Vagina (tissue), 2 donors: Measurements from ENCODE around the gene ANGPT4. TPM values are rescaled to one million over a fixed set of nuclear protein-coding genes. Genes with fewer than 3 reads are reported as not detected.

ENCODE experiments used
- DNase-seq, 2 donors: peaks; one replicate each; pipeline ENCODE4 v3.0.0-alpha.2; 2017; ENCODE audit errors: extremely low spot score in 2 of 2
- H3K27ac ChIP-seq: fragments of 200-600 bp; sonication (generic); one replicate; pipeline ENCODE4 v1.5.1; 2019
- H3K27me3 ChIP-seq: fragments of 200-600 bp; sonication (generic); one replicate; pipeline ENCODE4 v1.5.1; 2019
- H3K36me3 ChIP-seq, 2 donors: fragments of 200-600 bp; sonication (generic); one replicate each; pipeline ENCODE4 v1.5.1; 2017 to 2019
- H3K4me1 ChIP-seq: fragments of 200-600 bp; sonication (generic); one replicate; pipeline ENCODE4 v1.5.1; 2019
- H3K4me3 ChIP-seq, 2 donors: fragments of 200-600 bp; sonication (generic); 1 replicate in 1 of 2; 2 replicates in 1 of 2; pipeline ENCODE4 v1.5.1; 2016 to 2019
- H3K9me3 ChIP-seq: fragments of 200-600 bp; sonication (generic); one replicate; pipeline ENCODE4 v1.5.1; 2019
- POLR2A ChIP-seq, 2 donors: fragments of 450-650 bp; IDR thresholded peaks; one replicate each; pipeline ENCODE4 v1.6.1; 2017; ENCODE audit warnings: antibody characterized with exemption in 2 of 2, mild to moderate bottlenecking in 2 of 2, moderate library complexity in 2 of 2
- POLR2AphosphoS5 ChIP-seq, 2 donors: sonication (generic); formaldehyde crosslinking; IDR thresholded peaks; one replicate each; pipeline ENCODE4 v1.9.0; 2017; ENCODE audit warnings: antibody characterized with exemption in 2 of 2, mild to moderate bottlenecking in 2 of 2, low read depth in 1 of 2; ENCODE audit not compliant: insufficient read depth in 1 of 2
- intact Hi-C: fragments of 100-400 bp; cut with DNase I; formaldehyde crosslinking; loops from one replicate; pipeline ENCODE4 v1.15.1; 2023
- total RNA-seq: library from RNA; depleted of rRNA; stranded (reverse); fragments of >200 nt; gene quantifications from one replicate; pipeline ENCODE4 v1.2.3, GENCODE V29; 2016
- TF ChIP-seq, protein P1 (sequence below), 3 experiments: fragments of 450-650 bp in 2 of 3; fragments of 200-600 bp in 1 of 3; sonication (generic) in 1 of 3; IDR thresholded peaks; one replicate each; pipeline ENCODE4 v1.5.1; 2017 to 2019; ENCODE audit warnings: antibody characterized with exemption in 3 of 3, mild to moderate bottlenecking in 2 of 3, moderate library complexity in 2 of 3

The ANGPT4 gene
- total RNA-seq, 1 donor from 2014 or later = 0.98 TPM

DNA sequence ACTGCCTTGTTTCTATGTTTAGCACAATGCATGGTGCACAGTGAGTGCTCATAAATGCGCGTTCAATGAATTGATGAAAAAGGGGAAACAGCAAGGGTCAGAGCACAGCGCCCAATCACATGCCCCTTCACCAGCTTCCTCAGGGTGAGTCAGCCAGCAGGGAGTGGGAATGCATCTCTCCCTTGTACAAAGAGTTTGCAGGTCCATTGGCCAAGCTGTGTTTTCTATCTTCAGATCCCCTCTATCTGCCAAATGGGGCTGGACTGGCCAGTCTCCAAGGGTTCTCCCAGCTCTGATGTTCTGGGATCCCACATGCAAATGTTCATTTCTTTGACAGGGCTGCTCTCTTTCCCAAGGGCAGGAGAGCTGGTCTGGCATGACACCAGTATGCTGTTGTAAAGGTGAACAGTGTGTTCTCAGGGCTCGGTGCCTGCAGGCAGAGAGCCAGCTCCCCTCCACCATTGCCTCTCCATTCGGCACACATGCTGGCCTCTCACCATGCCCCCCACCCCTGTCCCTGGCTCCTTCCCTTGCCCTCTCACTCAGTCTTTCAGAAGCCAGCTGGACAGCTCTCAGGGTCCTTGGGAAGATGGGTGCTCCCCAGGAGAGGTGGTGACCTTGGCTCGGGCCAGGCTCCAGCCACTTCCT, 25.0 kb downstream of the ANGPT4 start:
- Histone ChIP-seq H3K9me3 (no peaks in the 10 kb centered on the region), H3K27ac (no peak overlapping the region), H3K36me3 (no peaks in the 10 kb centered on the region), H3K4me3 (no peak overlapping the region), H3K4me1 (no peaks in the 10 kb centered on the region), H3K27me3 (no peaks in the 10 kb centered on the region)
- DNase-seq = peak in 1 of 2 donors; percentile 90
- TF ChIP-seq, protein P1, sequence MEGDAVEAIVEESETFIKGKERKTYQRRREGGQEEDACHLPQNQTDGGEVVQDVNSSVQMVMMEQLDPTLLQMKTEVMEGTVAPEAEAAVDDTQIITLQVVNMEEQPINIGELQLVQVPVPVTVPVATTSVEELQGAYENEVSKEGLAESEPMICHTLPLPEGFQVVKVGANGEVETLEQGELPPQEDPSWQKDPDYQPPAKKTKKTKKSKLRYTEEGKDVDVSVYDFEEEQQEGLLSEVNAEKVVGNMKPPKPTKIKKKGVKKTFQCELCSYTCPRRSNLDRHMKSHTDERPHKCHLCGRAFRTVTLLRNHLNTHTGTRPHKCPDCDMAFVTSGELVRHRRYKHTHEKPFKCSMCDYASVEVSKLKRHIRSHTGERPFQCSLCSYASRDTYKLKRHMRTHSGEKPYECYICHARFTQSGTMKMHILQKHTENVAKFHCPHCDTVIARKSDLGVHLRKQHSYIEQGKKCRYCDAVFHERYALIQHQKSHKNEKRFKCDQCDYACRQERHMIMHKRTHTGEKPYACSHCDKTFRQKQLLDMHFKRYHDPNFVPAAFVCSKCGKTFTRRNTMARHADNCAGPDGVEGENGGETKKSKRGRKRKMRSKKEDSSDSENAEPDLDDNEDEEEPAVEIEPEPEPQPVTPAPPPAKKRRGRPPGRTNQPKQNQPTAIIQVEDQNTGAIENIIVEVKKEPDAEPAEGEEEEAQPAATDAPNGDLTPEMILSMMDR (IDR thresholded peaks at IDR 0.05) = no peak
- no peak for TF ChIP-seq POLR2A (IDR thresholded peaks at IDR 0.05)
- peak in 1 of 2 donors; percentile 55 for TF ChIP-seq POLR2AphosphoS5 (IDR thresholded peaks at IDR 0.05; ENCODE audit: insufficient read depth in 1 of 2, low read depth in 1 of 2)
- intact Hi-C loops = no loop called here

DNA sequence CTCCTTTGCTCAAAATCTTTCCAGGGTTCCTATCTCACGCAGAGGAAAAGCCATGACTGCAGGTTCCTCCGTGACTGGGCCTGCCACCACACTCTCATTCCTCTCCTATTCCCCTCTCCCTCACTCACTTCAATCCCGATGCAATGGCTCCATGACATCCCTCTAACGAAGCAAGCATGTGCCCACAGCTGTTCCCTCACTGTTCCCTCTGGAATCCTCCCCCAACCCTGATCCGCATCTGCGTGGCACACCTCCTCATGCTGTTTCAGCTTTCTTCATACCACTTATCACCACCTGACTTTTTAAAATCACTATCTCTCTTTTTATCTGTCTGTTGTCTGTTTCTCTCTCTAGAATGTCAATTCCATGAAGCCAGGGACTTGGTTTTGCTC, 25.5 kb downstream of the ANGPT4 start:
- Histone ChIP-seq H3K27me3 (no peaks in the 10 kb centered on the region), H3K9me3 (no peaks in the 10 kb centered on the region), H3K36me3 (no peaks in the 10 kb centered on the region), H3K4me3 (no peak overlapping the region), H3K4me1 (no peaks in the 10 kb centered on the region), H3K27ac (no peak overlapping the region)
- no peak for DNase-seq
- TF ChIP-seq POLR2A (IDR thresholded peaks at IDR 0.05) (no peak), POLR2AphosphoS5 (IDR thresholded peaks at IDR 0.05; ENCODE audit: insufficient read depth in 1 of 2, low read depth in 1 of 2) (no peak)
- TF ChIP-seq, protein P1 (IDR thresholded peaks at IDR 0.05) = no peak
- intact Hi-C loops = no loop called here

DNA sequence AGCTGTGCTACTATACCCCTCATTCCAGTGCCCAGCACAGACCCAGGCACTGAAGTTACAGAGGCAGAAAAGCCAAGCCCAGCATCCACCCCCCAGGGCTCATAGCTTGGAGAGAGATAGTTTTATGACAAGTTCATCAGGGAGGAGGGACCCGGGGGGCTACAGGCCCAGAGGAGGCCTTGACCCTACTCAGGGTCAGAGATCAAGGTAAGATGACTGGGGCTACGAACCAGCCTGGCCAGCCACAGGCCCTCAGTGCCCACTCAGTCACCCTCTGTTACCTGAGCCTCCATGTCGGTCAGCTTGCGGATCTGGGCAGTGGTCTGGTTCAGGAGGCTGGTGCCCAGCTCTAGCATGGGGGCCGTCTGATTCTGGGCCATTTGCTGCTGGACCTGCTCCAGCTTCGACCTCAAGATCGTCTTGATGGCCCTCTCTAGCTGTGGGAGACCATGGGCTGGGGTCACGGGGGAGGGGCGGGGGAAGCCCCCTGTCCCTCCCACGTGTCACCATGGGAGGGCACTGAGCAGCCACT, 26.1 kb downstream of the ANGPT4 start:
- Histone ChIP-seq H3K9me3 (no peaks in the 10 kb centered on the region), H3K36me3 (no peaks in the 10 kb centered on the region), H3K4me3 (no peak overlapping the region), H3K27ac (no peak overlapping the region), H3K27me3 (no peaks in the 10 kb centered on the region), H3K4me1 (peaks cover 4% of the 10 kb centered on the region)
- no peak for DNase-seq
- no peak for TF ChIP-seq POLR2A (IDR thresholded peaks at IDR 0.05)
- TF ChIP-seq, protein P1 (IDR thresholded peaks at IDR 0.05) = no peak
- TF ChIP-seq POLR2AphosphoS5 (IDR thresholded peaks at IDR 0.05; ENCODE audit: insufficient read depth in 1 of 2, low read depth in 1 of 2) = no peak
- intact Hi-C loops = no loop called here

DNA sequence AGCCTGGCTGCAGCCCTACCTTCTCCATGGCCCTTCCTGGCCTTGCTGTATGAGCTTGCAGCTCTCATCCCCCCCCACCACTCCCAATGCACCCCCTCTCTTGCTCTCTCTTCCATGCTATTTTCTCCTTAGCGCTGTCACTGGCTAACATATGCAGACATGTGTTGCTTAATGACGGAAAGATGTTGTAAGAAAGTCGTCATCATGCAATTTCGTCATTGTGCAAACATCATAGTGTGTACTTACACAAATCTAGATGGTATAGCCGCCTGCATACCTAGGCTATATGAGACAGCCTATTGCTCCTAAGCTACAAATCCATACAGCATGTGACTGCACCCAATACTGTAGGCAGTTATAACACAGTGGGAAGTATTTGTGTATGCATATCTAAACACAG, 27.0 kb downstream of the ANGPT4 start:
- no peak for TF ChIP-seq POLR2AphosphoS5 (IDR thresholded peaks at IDR 0.05; ENCODE audit: insufficient read depth in 1 of 2, low read depth in 1 of 2)
- no peak for TF ChIP-seq POLR2A (IDR thresholded peaks at IDR 0.05)
- TF ChIP-seq, protein P1 (IDR thresholded peaks at IDR 0.05) = no peak
- intact Hi-C loops = no loop called here
- DNase-seq = no peak
- Histone ChIP-seq H3K4me3 (no peak overlapping the region), H3K36me3 (no peaks in the 10 kb centered on the region), H3K4me1 (peaks cover 11% of the 10 kb centered on the region), H3K9me3 (no peaks in the 10 kb centered on the region), H3K27me3 (no peaks in the 10 kb centered on the region), H3K27ac (no peak overlapping the region)

DNA sequence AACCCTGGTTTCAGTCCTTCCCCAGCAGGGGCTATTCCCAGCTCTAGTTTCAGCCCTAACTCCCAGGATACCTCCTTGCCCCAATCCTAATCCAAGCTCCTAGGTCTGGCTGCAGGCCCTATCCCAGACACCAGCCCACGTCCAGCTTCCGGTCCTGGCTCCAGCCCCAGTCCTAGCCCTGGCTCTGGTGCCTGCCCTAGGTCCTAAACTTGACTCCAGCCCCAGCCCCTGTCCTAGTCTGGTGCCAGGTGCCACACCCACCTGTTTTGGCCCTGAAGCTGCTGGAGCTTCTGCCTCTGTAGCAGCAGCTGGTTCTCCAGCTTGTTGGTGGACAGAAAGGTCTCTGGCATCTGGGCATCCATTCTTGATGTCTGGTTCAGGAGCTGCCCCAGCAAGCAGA, 28.1 kb downstream of the ANGPT4 start:
- Histone ChIP-seq H3K27ac (no peak overlapping the region), H3K27me3 (no peaks in the 10 kb centered on the region), H3K4me3 (no peak overlapping the region), H3K4me1 (peaks cover 11% of the 10 kb centered on the region), H3K36me3 (no peaks in the 10 kb centered on the region), H3K9me3 (no peaks in the 10 kb centered on the region)
- DNase-seq = no peak
- no peak for TF ChIP-seq POLR2A (IDR thresholded peaks at IDR 0.05)
- TF ChIP-seq, protein P1 (IDR thresholded peaks at IDR 0.05) = no peak
- no peak for TF ChIP-seq POLR2AphosphoS5 (IDR thresholded peaks at IDR 0.05; ENCODE audit: insufficient read depth in 1 of 2, low read depth in 1 of 2)
- intact Hi-C loops = no loop called here
